GM21360 (cell line): Measurements from ENCODE around the gene SHBG.
"Not testable (repeated sequence)": the region's sequence is repeated elsewhere in the genome, so short reads cannot be mapped to it uniquely, and the experiment has no call there.

Experiments used
- ATAC-seq: cut with Tn5 transposase; IDR thresholded peaks from one replicate; pipeline ENCODE4 v1.9.1; 2021; ENCODE audit warnings: mild to moderate bottlenecking, moderate library complexity; ENCODE audit not compliant: unreplicated experiment

The SHBG gene

GRCh38 chr17:7611635-7612293, 18.2 kb upstream of the SHBG start:
- no peak for ATAC-seq

- ATAC-seq = no peak
Observed at GRCh38 chr17:7612294-7612640, 17.7 kb upstream of the SHBG start.

DNA sequence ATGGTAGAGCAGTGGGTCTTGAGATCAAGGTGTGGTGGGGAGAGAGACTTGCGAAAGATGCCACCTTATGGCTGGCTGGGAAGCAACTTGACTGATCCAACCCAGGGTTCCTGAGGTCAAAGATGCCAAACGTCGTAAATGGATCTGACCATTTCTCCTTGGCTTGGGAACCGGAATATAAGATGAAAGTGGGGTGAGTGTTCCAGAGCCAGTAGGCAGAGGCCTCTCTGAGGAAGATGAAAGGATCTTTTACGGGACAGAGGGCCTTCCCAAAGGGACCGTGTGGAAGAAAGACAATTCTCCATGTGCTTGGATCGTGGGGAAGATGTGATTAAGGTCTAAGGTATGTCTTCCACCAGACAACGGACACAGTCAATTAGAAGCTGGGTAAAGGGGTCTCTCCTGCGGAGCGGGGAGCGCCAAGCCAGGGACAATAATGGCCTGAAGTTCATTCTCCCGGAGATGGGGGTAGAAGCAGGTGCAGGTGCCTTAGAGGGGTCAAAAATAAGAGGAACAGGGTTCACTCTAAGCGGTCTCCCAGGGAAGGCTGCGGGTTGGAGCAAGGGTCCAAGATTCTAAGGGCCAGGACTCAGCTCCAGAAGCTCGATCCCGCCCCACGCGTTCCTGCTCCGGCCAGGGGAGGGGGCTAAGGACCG, 16.0 kb upstream of the SHBG start:
- no peak for ATAC-seq

DNA sequence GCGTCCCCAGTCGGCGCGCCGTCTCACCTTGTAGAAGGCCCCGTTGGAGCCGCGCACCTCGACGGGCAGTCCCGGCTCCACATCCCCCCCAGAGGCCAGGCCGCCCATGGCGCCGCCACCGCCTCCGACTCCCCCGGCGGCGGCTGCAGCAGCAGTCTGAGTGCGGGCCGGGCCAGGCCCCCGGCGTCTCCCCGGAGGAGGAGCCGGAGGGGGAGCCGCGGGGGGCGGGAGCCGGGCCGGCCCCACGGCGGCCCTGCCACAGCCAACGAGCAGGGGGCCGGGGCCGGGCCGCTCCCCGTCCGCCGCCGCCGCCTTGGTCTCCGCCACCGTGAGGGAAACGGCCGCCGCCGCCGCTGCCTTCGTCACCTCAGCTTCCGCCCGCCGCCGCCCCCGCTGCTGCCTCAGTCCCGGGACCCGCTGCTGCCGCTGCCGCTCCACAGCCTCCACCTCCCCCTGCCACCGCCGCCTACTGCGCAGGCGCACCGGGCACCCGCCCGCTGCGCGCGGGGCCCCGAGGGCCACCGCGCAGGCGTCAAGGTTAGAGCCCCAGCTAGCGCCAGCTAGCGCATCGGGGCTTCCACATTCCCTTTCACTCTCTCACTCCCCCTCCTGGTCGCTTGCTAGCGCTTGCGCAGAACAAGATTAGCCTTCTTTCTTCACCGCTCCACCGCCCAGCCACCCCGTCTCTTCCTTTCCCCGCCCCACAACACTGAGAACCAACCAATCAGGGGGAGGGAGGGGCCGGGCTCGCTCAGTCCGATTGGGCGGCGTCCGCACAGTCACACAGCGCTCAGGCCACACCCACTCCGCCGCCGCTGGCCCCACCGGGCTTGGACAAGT, 15.3 kb upstream of the SHBG start, which contains the start of gene FXR2:
Gene FXR2 (minus strand): TSS at position 473 of the 840 bp plus-strand sequence. CDS start 365 bp downstream, at position 108.
- peak; percentile 78 for ATAC-seq

- no peak for ATAC-seq
Observed at GRCh38 chr17:7615265-7615747, 14.6 kb upstream of the SHBG start.

DNA sequence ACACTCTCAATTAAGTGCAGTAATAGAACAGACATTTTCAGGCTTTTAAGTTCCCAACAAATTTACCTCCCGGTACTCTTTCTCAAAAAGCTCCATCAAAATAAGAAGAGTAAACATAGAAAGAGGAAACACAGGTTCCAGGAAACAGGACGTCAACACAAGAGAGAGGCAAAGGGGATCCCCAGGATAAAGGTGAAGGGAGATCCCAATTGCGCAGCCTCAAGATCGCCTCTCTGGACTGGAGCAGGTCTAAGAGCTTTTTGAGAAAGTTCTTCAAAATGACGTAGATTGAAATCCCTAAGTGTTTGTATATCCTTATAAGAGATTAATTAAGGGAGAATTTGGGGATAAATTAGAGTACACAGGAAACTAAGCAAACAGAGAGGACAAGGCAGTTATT, 11.3 kb upstream of the SHBG start:
- no peak for ATAC-seq

DNA sequence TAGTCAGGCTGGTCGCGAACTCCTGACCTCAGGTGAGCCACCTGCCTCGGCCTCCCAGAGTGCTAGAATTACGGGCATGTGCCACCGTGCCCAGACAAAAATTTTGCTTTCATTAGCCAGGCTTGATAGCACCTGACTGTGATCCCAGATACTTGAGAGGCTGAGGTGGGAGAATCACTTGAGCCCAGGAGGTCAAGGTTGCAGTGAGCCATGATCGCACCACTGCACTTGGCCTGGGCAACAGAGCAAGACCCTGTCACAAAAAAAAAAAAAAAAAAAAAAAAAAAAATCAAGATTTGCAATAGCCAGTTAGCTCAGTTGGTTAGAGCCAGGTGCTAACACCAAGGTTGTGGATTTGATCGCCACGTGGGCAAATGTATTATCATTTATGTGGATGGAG, 9.1 kb upstream of the SHBG start:
- no peak for ATAC-seq

DNA sequence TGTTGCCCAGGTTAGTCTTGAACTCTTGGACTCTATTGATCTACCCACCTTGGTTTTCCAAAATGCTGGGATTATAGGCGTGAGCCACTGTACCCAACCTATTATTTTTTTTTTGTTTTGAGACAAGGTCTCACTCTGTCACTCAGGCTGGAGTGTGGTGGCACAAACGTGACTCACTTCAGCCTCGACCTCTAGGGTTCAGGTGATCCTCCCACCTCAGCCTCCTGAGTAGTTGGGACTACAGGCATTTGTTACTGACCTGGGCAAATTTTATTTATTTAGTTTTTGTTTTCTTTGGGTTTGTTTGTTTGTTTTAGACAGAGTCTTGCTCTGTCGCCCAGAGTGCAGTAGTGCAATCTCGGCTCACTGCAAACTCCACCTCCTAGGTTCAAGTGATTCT, 6.3 kb upstream of the SHBG start:
- no peak for ATAC-seq

DNA sequence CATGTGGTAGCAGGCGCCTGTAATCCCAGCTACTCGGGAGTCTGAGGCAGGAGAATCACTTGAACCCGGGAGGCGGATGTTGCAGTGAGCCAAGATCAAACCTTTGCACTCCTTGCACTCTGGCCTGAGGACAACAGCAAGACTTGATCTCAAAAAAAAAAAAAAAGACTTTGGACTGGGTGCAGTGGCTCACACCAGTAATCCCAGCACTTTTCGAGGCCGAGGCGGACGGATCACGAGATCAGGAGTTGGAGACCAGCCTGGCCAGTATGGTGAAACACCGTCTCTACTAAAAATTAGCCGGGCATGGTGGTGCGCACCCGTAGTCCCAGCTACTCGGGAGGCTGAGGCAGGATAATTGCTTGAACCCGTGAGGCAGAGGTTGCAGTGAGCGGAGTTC, 4.2 kb upstream of the SHBG start:
- ATAC-seq = not testable (repeated sequence)

GRCh38 chr17:7626307-7626706, 3.6 kb upstream of the SHBG start:
- no peak for ATAC-seq

DNA sequence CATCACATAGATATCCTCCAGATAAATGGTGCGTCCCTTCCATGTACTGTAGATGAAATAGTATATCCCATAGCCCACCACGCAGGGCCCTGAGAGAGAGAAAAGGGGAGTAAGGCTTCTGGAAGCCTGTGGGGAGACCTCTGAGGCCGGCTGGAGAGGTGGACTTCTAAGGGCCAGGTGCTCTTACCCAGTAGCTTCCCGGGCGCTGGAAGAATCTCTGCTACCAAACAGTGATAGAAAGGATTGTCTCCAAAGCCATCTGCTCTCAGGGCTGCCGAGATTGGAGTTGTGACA, 3.0 kb upstream of the SHBG start:
- no peak for ATAC-seq

DNA sequence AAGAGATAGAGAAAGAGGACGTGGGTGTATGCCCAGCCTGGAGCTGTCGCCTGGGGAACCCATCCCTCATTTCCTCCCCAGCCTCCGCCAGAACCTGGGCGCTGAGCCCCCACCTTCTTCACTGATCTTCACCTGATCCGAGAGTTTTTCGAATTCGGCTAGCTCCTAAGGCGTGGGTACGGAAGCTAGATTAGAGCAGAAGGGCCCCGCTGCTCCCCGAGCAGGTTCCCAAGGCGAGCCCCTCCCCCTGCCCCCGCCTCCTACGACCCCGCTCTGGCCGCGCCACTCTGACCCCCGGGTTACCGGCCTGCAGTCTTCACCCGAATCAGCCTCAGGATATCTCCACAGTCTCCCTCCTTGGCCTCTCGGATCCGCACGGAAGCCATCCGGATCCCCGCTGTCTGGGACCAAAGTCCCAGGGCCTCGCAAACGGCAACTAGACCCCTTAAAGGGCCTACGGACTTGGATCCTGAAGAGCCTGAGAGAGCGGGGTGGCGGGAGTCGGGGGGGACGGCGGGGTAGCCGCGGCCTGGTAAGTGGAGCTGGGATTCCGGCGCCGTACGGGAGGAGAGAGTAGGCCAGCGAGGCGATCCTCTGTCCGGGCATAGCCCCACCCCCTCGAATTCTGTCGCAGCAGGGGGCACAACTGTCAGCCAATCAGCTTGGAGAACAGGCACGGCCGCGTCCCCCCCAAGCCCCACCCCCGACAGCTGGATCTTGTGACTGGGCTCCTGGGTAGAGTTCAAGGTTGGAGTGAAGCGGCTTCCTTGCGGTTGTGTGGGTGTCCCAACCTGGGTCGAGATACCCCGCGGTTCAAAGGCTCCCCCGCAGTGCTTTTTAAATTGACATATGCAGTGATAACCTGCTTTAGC, 2.4 kb upstream of the SHBG start, which contains the start of gene SAT2:
Gene SAT2 (minus strand): TSS at position 572 of the 872 bp plus-strand sequence. CDS start 186 bp downstream, at position 386.
- ATAC-seq = peak; percentile 78

DNA sequence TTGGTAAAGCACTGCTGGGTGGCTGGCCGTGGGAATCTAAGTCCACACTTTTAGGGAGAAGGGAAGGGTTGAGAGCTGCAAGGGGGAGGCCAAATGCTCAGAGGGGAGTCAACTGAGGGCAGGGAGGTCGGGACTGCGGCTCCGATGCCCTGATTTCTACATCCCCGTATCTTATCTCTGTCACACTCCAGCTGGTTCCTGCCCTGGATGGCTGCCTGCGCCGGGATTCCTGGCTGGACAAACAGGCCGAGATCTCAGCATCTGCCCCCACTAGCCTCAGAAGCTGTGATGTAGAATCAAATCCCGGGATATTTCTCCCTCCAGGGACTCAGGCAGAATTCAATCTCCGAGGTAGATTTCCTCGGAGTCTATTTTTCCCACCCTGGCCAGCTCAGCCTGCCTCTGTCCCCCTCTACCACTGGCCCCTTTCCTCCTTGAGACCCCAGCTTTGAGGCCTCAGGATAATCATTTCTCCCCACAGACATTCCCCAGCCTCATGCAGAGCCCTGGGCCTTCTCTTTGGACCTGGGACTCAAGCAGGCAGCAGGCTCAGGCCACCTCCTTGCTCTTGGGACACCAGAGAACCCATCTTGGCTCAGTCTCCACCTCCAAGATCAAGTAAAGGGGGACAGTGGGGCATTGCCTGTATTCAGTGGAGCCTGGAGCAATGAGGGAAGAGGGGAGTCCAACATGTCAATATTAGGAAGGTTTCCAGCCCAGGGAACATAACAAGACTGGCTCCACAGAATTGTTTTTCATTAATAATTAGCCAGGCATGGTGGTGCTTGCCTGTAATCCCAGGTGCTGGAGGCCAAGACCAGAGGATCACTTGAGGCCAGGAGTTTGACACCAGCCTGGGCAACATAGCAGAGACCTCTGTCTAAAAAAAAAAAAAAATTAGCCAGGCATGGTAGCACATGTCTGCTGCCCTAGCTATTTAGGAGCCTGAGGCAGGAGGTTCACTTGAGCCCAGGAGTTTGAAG, 1.8 kb downstream of the SHBG start:
- no peak for ATAC-seq

DNA sequence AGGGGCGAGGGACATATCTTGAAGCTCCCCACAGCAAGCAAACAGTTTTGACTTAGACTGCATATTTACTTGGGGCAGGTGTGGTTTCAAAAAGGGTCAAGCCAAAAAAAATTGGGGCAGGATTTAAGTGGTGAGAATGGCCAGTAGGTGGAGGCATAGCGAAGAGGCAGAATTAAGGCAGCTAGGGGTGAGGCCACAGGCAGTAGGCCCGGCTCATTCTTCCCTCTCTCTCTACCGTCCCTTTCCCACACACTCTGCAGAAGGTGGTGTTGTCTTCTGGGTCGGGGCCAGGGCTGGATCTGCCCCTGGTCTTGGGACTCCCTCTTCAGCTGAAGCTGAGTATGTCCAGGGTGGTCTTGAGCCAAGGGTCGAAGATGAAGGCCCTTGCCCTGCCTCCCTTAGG, 2.6 kb downstream of the SHBG start:
- ATAC-seq = no peak

GRCh38 chr17:7633093-7633492, 3.2 kb downstream of the SHBG start:
- ATAC-seq = no peak

DNA sequence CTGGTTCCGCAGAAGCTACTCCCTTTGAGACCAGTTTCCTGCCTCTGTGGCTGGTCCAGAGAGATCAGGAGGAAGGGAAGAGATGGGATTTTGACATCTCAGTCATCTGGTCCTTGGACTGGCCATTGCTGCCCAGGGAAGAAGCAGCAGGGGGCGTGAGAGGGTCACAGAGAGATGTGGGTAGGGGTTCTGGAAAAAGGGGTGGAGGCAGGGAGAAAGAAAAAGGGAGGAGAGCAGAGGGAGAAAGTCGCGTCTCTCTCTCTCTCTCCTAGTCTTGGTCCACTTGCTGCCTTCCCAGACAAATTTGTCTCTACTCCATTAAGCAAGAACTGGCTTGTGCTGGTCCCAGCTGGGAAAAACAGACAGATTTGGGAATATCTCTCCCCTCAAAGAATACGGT, 4.4 kb downstream of the SHBG start:
- no peak for ATAC-seq

- no peak for ATAC-seq
Observed at GRCh38 chr17:7636163-7636562, 6.2 kb downstream of the SHBG start.

DNA sequence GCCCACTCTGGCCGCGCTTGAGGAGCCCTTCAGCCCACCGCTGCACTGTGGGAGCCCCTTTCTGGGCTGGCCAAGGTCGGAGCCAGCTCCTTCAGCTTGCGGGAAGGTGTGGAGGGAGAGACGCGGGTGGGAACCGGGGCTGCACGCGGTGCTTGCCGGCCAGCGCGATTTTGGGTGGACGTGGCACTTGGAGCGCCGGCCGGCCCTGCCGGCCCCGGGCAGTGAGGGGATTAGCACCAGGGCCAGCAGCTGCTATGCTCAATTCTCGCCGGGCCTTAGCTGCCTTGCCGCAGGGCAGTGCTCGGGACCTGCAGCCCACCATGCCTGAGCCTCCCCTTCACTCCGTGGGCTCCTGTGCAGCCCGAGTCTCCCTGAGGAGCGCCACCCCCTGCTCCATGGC, 10.8 kb downstream of the SHBG start:
- no peak for ATAC-seq

DNA sequence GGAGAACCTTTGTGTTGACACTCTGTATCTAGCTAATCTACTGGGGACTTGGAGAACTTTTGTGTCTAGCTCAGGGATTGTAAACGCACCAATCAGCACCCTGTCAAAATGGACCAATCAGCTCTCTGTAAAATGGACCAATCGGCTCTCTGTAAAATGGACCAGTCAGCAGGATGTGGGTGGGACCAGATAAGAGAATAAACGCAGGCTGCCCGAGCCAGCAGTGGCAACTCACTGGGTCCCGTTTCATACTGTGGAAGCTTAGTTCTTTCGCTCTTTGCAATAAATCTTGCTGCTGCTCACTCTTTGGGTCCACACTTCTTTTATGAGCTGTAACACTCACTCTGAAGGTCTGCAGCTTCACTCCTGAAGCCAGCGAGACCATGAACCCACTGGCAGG, 11.7 kb downstream of the SHBG start:
- ATAC-seq = not testable (repeated sequence)

GRCh38 chr17:7644775-7645174, 14.8 kb downstream of the SHBG start:
- no peak for ATAC-seq
